ENCODE measurements around the gene ALKBH6.

ALKBH6 gene

GRCh38 chr19:35995048-35995993 lies 18.7 kb downstream of the ALKBH6 start, which contains the start of gene SDHAF1 (continued):
- TF ChIP-seq, protein P1, sequence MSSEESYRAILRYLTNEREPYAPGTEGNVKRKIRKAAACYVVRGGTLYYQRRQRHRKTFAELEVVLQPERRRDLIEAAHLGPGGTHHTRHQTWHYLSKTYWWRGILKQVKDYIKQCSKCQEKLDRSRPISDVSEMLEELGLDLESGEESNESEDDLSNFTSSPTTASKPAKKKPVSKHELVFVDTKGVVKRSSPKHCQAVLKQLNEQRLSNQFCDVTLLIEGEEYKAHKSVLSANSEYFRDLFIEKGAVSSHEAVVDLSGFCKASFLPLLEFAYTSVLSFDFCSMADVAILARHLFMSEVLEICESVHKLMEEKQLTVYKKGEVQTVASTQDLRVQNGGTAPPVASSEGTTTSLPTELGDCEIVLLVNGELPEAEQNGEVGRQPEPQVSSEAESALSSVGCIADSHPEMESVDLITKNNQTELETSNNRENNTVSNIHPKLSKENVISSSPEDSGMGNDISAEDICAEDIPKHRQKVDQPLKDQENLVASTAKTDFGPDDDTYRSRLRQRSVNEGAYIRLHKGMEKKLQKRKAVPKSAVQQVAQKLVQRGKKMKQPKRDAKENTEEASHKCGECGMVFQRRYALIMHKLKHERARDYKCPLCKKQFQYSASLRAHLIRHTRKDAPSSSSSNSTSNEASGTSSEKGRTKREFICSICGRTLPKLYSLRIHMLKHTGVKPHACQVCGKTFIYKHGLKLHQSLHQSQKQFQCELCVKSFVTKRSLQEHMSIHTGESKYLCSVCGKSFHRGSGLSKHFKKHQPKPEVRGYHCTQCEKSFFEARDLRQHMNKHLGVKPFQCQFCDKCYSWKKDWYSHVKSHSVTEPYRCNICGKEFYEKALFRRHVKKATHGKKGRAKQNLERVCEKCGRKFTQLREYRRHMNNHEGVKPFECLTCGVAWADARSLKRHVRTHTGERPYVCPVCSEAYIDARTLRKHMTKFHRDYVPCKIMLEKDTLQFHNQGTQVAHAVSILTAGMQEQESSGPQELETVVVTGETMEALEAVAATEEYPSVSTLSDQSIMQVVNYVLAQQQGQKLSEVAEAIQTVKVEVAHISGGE (tag by site-specific recombination; conservative IDR thresholded peaks at IDR 0.05; ENCODE audit: low read depth): peak; percentile 89
- TF ChIP-seq ZNF837 (tag by site-specific recombination; IDR thresholded peaks at IDR 0.05) (no peak), HOXA7 (CRISPR knock-in tag; IDR thresholded peaks at IDR 0.05; ENCODE audit: borderline replicate concordance) (peak; percentile 71; the same call in 1 of the 2 replicates), ZNF292 (tag by site-specific recombination; IDR thresholded peaks at IDR 0.05; ENCODE audit: borderline replicate concordance, low read depth) (no peak), ZNF843 (tag by site-specific recombination; IDR thresholded peaks at IDR 0.05) (peak; percentile 76), ZFP37 (tag by site-specific recombination; IDR thresholded peaks at IDR 0.05) (peak; percentile 77), ZNF121 (tag by site-specific recombination; IDR thresholded peaks at IDR 0.05) (peak; percentile 76), GLIS1 (tag by site-specific recombination; IDR thresholded peaks at IDR 0.05) (peak; percentile 99), ZNF24 (tag by site-specific recombination; IDR thresholded peaks at IDR 0.05) (0 out of 2 replicates have a peak, but pooled peaks have one; percentile 11), ZNF2 (tag by site-specific recombination; IDR thresholded peaks at IDR 0.05) (peak; percentile 79; the same call in 1 of the 2 replicates), SP3 (tag by site-specific recombination; IDR thresholded peaks at IDR 0.05) (peak; percentile 98)
- TF ChIP-seq, protein P2, sequence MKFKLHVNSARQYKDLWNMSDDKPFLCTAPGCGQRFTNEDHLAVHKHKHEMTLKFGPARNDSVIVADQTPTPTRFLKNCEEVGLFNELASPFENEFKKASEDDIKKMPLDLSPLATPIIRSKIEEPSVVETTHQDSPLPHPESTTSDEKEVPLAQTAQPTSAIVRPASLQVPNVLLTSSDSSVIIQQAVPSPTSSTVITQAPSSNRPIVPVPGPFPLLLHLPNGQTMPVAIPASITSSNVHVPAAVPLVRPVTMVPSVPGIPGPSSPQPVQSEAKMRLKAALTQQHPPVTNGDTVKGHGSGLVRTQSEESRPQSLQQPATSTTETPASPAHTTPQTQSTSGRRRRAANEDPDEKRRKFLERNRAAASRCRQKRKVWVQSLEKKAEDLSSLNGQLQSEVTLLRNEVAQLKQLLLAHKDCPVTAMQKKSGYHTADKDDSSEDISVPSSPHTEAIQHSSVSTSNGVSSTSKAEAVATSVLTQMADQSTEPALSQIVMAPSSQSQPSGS (tag by site-specific recombination; IDR thresholded peaks at IDR 0.05; ENCODE audit: low read depth): peak; percentile 41
- TF ChIP-seq, protein P3, sequence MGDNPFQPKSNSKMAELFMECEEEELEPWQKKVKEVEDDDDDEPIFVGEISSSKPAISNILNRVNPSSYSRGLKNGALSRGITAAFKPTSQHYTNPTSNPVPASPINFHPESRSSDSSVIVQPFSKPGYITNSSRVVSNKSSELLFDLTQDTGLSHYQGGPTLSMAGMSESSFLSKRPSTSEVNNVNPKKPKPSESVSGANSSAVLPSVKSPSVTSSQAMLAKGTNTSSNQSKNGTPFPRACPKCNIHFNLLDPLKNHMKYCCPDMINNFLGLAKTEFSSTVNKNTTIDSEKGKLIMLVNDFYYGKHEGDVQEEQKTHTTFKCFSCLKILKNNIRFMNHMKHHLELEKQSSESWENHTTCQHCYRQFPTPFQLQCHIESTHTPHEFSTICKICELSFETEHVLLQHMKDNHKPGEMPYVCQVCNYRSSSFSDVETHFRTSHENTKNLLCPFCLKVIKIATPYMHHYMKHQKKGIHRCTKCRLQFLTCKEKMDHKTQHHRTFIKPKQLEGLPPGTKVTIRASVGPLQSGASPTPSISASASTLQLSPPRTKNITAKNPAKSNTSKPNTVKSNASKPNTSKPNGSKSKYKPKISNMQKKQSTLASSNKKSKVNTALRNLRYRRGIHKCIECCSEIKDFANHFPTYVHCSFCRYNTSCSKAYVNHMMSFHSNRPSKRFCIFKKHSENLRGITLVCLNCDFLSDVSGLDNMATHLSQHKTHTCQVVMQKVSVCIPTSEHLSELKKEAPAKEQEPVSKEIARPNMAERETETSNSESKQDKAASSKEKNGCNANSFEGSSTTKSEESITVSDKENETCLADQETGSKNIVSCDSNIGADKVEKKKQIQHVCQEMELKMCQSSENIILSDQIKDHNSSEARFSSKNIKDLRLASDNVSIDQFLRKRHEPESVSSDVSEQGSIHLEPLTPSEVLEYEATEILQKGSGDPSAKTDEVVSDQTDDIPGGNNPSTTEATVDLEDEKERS (tag by site-specific recombination; IDR thresholded peaks at IDR 0.05): no peak

GRCh38 chr19:35993923-35994598 lies 20.0 kb downstream of the ALKBH6 start:
- CTCF ChIA-PET: interaction anchor here (0.7 to 3.9 kb wide), 11 partner anchors 9 to 1018 kb away, joined by 3 to 11 read pairs (median 4); no protein-coding TSS in a partner anchor
- Histone ChIP-seq H3K4me3 (ENCODE audit: low read depth, low read length) (no peak overlapping the region), H3K27ac (ENCODE audit: extremely low read depth, low read depth, low read length) (peak overlapping the region; percentile 29; the same call in 1 of the 2 replicates), H3K9me3 (ENCODE audit: control insufficient read depth, insufficient read depth, low read depth, low read length) (no peaks in the 10 kb centered on the region), H3K36me3 (ENCODE audit: control insufficient read depth in 2 of 2, insufficient read depth in 1 of 2, low read length in 2 of 2) (peaks cover 19 to 24% of the 10 kb centered on the region in 2 experiments), H3K4me1 (ENCODE audit: control insufficient read depth, insufficient read depth, low read length) (peaks cover 19% of the 10 kb centered on the region)
- POLR2A ChIA-PET: interaction anchor here (0.6 to 2.3 kb wide), 4 partner anchors 20 to 246 kb away, joined by 3 to 11 read pairs (median 6); partner anchors contain the start of genes ALKBH6 and LIN37
- TF ChIP-seq ZNF792 (tag by site-specific recombination; IDR thresholded peaks at IDR 0.05) (0 out of 2 replicates have a peak, but pooled peaks have one; percentile 12), ZNF23 (tag by site-specific recombination; IDR thresholded peaks at IDR 0.05; ENCODE audit: borderline replicate concordance) (0 out of 2 replicates have a peak, but pooled peaks have one; percentile 29), REPIN1 (tag by site-specific recombination; IDR thresholded peaks at IDR 0.05; ENCODE audit: low read depth) (no peak)
- TF ChIP-seq, protein P4, sequence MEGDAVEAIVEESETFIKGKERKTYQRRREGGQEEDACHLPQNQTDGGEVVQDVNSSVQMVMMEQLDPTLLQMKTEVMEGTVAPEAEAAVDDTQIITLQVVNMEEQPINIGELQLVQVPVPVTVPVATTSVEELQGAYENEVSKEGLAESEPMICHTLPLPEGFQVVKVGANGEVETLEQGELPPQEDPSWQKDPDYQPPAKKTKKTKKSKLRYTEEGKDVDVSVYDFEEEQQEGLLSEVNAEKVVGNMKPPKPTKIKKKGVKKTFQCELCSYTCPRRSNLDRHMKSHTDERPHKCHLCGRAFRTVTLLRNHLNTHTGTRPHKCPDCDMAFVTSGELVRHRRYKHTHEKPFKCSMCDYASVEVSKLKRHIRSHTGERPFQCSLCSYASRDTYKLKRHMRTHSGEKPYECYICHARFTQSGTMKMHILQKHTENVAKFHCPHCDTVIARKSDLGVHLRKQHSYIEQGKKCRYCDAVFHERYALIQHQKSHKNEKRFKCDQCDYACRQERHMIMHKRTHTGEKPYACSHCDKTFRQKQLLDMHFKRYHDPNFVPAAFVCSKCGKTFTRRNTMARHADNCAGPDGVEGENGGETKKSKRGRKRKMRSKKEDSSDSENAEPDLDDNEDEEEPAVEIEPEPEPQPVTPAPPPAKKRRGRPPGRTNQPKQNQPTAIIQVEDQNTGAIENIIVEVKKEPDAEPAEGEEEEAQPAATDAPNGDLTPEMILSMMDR (tag by site-specific recombination; IDR thresholded peaks at IDR 0.05): 0 out of 2 replicates have a peak, but pooled peaks have one; percentile 18
- TF ChIP-seq, protein P5, sequence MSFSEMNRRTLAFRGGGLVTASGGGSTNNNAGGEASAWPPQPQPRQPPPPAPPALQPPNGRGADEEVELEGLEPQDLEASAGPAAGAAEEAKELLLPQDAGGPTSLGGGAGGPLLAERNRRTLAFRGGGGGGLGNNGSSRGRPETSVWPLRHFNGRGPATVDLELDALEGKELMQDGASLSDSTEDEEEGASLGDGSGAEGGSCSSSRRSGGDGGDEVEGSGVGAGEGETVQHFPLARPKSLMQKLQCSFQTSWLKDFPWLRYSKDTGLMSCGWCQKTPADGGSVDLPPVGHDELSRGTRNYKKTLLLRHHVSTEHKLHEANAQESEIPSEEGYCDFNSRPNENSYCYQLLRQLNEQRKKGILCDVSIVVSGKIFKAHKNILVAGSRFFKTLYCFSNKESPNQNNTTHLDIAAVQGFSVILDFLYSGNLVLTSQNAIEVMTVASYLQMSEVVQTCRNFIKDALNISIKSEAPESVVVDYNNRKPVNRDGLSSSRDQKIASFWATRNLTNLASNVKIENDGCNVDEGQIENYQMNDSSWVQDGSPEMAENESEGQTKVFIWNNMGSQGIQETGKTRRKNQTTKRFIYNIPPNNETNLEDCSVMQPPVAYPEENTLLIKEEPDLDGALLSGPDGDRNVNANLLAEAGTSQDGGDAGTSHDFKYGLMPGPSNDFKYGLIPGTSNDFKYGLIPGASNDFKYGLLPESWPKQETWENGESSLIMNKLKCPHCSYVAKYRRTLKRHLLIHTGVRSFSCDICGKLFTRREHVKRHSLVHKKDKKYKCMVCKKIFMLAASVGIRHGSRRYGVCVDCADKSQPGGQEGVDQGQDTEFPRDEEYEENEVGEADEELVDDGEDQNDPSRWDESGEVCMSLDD (tag by site-specific recombination; IDR thresholded peaks at IDR 0.05): peak; percentile 65; the same call in 1 of the 2 replicates

Measured in HEK293 (cell line).